Skeletal muscle tissue (tissue), 4 donors: Measurements from ENCODE around the gene CNTNAP5. TPM values are rescaled to one million over a fixed set of nuclear protein-coding genes. Genes with fewer than 3 reads are reported as not detected.

Experiments used
- H3K27ac ChIP-seq: one replicate; pipeline ENCODE4 v1.7.0; 2013; ENCODE audit warnings: mild to moderate bottlenecking, low read depth, low read length, inconsistent platforms
- H3K27me3 ChIP-seq, 3 donors: one replicate each; pipeline ENCODE4 v1.7.0; 2013; ENCODE audit warnings: low read length in 3 of 3; ENCODE audit not compliant: control insufficient read depth in 3 of 3, insufficient read depth in 3 of 3
- H3K36me3 ChIP-seq, 3 donors: one replicate each; pipeline ENCODE4 v1.7.0; 2013; ENCODE audit warnings: low read length in 3 of 3; ENCODE audit not compliant: control insufficient read depth in 3 of 3, insufficient read depth in 3 of 3
- H3K4me1 ChIP-seq, 3 donors: one replicate each; pipeline ENCODE4 v1.7.0; 2013; ENCODE audit warnings: low read length in 3 of 3, mild to moderate bottlenecking in 3 of 3; ENCODE audit not compliant: control insufficient read depth in 3 of 3, insufficient read depth in 3 of 3
- H3K4me3 ChIP-seq, 3 donors: one replicate each; pipeline ENCODE4 v1.7.0; 2013; ENCODE audit warnings: low read length in 3 of 3
- H3K9ac ChIP-seq, 3 donors: one replicate each; pipeline ENCODE4 v1.7.0; 2013; ENCODE audit warnings: low read length in 3 of 3, mild to moderate bottlenecking in 3 of 3, moderate library complexity in 2 of 3, low read depth in 1 of 3
- H3K9me3 ChIP-seq, 3 donors: one replicate each; pipeline ENCODE4 v1.7.0; 2013; ENCODE audit warnings: low read length in 3 of 3; ENCODE audit not compliant: control insufficient read depth in 3 of 3
- total RNA-seq: library from RNA; depleted of rRNA; stranded (reverse); fragments of >200 nt; gene quantifications from one replicate; pipeline ENCODE4 v1.2.3, GENCODE V29; 2014
- donor health status: Osteomylitis.

The CNTNAP5 gene
- total RNA-seq, 1 donor from 2014 or later, result not detected

DNA sequence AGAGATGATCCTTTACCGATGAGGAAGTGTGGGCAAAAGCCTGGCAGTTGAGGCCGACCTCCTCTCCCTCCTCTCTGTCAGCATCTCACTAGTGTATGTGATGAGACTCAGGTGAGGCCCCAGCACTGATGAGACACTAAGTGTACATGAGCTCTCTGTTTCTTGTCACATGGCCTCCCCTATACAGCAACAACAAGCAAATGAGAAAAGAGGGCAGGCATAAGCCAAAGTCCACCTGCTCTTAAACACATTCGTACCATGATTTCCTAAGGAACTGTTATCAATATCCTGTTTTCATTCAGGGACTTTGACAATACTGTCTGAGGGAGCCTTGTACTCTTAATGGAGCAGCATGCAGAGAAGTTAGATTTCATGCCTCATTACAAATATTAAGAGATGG is 113.0 kb downstream of the CNTNAP5 start:
- Histone ChIP-seq H3K27me3 (no peaks in the 10 kb centered on the region), H3K4me1 (no peaks in the 10 kb centered on the region), H3K9ac (no peak overlapping the region), H3K36me3 (no peaks in the 10 kb centered on the region), H3K4me3 (no peak overlapping the region), H3K9me3 (no peaks in the 10 kb centered on the region), H3K27ac (no peak overlapping the region)

DNA sequence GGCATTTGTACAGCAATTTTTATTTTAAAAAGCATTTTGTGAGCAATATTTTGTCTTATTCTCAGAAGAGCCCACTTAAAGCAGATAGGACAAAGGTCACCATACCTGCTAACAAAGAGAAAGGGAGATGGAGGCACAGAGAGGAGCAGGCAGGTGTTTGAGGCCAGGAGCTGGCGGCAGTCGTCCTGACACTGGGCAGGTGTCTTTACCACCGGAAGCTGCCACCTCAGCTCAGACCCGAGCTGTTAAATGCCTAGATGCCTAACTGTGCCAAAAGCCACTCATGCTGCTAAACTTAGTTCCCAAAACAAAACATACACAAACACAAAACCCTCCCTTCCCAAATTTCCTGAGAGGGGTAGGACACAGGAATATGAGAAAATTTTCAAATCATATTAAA is 120.9 kb downstream of the CNTNAP5 start:
- H3K9me3 ChIP-seq, result peaks cover 0 to 3% (median 0%) of the 10 kb centered on the region in 3 donors
- H3K4me3 ChIP-seq, result no peak overlapping the region
- H3K9ac ChIP-seq, result no peak overlapping the region
- H3K27ac ChIP-seq, result no peak overlapping the region
- no peaks in the 10 kb centered on the region for H3K36me3 ChIP-seq
- no peaks in the 10 kb centered on the region for H3K27me3 ChIP-seq
- H3K4me1 ChIP-seq, result no peaks in the 10 kb centered on the region

DNA sequence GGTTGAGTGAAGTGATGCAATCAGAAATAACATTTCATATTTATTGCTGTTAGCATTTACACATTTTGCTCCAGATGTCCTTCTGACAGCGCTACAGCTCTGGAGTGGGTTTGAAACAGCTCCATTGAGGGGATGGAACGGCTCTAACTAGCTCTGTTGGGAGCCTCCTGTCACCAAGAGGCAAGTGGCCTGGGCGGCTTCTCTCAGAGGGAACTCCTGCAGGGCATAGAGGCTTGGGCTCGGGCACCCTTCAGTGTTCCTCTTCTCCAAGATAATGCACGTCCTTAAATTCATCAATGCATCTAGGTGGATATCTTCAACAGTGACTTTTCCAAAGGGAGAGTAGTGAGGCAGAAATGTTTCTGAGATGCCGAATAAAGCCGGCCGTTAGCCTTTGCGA is 122.5 kb downstream of the CNTNAP5 start:
- no peak overlapping the region for H3K27ac ChIP-seq
- H3K9ac ChIP-seq, result no peak overlapping the region
- peaks cover 0 to 3% (median 0%) of the 10 kb centered on the region in 3 donors for H3K9me3 ChIP-seq
- no peaks in the 10 kb centered on the region for H3K27me3 ChIP-seq
- no peak overlapping the region for H3K4me3 ChIP-seq
- no peaks in the 10 kb centered on the region for H3K36me3 ChIP-seq
- H3K4me1 ChIP-seq, result no peaks in the 10 kb centered on the region

DNA sequence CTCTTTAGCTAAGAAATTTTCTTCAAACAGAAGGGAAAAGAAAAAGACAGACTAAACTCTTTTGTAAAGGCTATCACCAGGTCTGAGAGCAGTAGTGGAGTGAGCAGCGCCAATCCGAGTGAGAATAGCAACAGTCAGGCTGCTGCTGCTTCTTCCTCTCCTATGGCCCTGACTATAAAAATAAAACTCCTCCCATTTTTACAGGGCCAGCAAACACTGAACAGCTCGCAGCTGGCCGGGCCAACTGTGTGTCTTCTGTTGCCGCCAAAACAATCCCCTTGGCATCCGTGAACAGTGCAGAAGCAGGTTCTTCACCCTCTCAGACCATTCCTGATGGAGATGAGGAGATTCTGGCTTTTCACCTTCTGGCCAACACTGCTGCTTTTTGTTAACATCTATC is 124.5 kb downstream of the CNTNAP5 start:
- Histone ChIP-seq H3K9ac (no peak overlapping the region), H3K9me3 (peaks cover 0 to 3% (median 0%) of the 10 kb centered on the region in 3 donors), H3K27ac (no peak overlapping the region)

DNA sequence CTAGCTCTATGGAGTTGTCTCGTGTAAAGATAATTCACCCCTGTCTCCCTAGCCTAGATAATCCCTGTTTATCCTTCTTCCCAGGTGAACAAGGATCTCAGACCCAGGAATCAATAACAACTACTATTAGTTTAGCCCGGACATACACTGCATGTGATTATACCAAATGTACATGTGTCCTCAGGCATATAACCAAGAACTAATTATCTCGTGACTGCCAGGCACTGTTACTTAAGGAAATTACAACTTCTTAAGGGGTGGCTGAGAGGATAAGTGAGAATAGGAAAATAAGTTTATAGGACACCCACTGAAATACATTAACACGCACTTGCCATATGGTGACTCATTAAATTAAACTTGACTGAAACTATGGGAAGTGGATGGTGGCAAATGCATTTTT is 126.6 kb downstream of the CNTNAP5 start:
- Histone ChIP-seq H3K36me3 (no peaks in the 10 kb centered on the region), H3K4me1 (no peaks in the 10 kb centered on the region), H3K27ac (no peak overlapping the region), H3K4me3 (no peak overlapping the region), H3K9me3 (no peaks in the 10 kb centered on the region), H3K9ac (no peak overlapping the region), H3K27me3 (no peaks in the 10 kb centered on the region)

More for the DNA sequence above, 124.5 kb downstream of the CNTNAP5 start:
- no peaks in the 10 kb centered on the region for H3K4me1 ChIP-seq
- H3K36me3 ChIP-seq, result no peaks in the 10 kb centered on the region
- no peaks in the 10 kb centered on the region for H3K27me3 ChIP-seq
- no peak overlapping the region for H3K4me3 ChIP-seq

DNA sequence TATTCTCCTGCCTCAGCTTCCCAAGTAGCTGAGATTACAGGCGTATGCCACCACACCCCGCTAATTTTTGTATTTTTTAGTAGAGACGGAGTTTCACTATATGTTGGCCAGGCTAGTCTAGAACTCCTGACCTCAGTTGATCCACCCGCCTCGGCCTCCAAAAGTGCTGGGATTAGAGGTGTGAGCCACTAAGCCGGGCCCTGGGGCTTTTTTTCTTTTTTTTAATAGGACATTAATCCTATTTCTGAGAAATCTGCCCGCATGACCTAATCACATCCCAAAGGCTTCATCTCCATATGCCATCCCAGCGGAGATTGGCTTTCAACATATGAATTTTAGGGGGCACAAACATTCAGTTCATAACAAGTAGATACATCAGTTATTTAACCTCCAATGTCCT is 128.6 kb downstream of the CNTNAP5 start:
- no peaks in the 10 kb centered on the region for H3K36me3 ChIP-seq
- H3K9ac ChIP-seq, result no peak overlapping the region
- no peaks in the 10 kb centered on the region for H3K9me3 ChIP-seq
- H3K4me3 ChIP-seq, result no peak overlapping the region
- no peaks in the 10 kb centered on the region for H3K4me1 ChIP-seq
- no peaks in the 10 kb centered on the region for H3K27me3 ChIP-seq
- H3K27ac ChIP-seq, result no peak overlapping the region

DNA sequence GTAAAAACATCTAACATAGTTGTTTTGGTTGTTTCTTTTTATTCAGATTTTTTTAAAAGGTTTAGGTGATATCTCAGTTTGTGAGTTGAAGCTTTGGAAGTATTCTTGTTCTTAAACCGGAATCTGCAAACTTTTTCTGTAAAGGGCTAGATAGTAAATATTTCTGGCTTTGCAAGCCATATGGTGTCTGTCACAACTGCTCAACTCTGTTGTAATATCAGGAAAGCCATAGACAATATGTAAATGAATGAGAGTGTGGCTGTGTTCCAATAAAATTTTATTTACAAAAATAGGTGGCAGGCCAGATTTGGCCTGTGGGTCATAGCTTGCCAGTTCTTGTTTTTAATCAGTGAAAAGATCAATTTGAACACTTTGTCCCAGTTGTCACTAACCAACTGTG is 134.1 kb downstream of the CNTNAP5 start:
- Histone ChIP-seq H3K9me3 (no peaks in the 10 kb centered on the region), H3K36me3 (no peaks in the 10 kb centered on the region), H3K4me3 (no peak overlapping the region), H3K9ac (no peak overlapping the region), H3K27ac (no peak overlapping the region), H3K27me3 (no peaks in the 10 kb centered on the region), H3K4me1 (no peaks in the 10 kb centered on the region)

DNA sequence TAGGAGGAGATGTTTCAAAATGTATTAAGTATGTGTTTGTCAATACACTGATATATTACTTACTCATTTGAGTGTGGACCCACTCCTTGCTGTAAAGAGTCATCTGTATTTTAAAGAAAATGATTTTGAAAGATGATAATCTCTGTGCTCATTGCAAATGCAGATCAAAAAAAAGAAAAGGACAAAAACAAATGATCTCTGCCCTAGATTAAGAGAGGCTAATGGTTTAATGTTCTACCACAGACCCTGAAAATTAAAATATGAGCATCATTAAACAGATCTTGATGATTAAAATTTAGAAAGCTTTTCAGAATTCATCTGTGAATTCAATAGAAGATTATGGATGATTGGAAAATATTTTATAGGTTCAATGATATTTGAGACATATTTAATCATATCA is 136.5 kb downstream of the CNTNAP5 start:
- no peak overlapping the region for H3K4me3 ChIP-seq
- H3K27ac ChIP-seq, result no peak overlapping the region
- H3K4me1 ChIP-seq, result no peaks in the 10 kb centered on the region
- no peak overlapping the region for H3K9ac ChIP-seq
- H3K36me3 ChIP-seq, result no peaks in the 10 kb centered on the region
- H3K9me3 ChIP-seq, result no peaks in the 10 kb centered on the region
- no peaks in the 10 kb centered on the region for H3K27me3 ChIP-seq

DNA sequence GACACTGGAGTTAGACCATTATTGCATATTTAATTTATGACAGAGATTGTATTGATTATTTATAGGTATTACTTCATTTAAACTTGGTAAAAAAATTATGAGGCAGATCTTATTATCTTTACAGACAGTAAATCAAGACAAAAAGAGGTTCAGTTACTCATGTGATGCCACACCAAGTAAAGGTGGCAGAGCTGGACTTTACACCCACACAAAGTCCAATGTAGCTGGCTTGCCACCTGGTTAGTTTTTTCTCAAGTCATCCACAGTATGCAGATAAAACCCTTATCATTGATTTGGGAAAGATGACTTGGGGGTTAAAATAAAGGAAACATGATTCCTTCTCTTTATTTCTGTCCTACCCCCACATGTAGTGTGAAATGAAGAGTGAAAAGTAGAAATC is 137.2 kb downstream of the CNTNAP5 start:
- Histone ChIP-seq H3K36me3 (no peaks in the 10 kb centered on the region), H3K27me3 (no peaks in the 10 kb centered on the region), H3K9me3 (no peaks in the 10 kb centered on the region), H3K4me1 (no peaks in the 10 kb centered on the region), H3K27ac (no peak overlapping the region), H3K4me3 (no peak overlapping the region), H3K9ac (no peak overlapping the region)

DNA sequence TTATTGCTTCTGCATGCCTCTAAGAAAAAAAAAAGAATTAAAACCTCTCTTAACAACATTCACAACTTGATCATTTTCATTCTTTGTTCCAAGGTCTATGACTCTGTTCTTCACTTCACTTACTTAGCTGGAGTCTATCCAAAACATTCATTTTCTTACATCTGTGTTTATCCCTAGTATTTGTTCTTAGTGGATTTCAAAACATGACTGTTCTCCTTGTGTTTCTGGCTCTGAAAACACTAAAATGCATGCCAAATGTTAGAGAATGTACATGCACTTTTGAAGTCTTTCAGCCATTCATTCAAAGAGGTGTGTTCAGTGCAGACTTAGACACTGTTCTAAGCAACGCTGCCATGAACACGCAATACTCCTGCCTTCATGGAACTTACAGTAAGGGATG is 138.8 kb downstream of the CNTNAP5 start:
- Histone ChIP-seq H3K4me1 (no peaks in the 10 kb centered on the region), H3K9ac (no peak overlapping the region), H3K27ac (no peak overlapping the region), H3K4me3 (no peak overlapping the region), H3K36me3 (no peaks in the 10 kb centered on the region), H3K9me3 (no peaks in the 10 kb centered on the region), H3K27me3 (no peaks in the 10 kb centered on the region)

DNA sequence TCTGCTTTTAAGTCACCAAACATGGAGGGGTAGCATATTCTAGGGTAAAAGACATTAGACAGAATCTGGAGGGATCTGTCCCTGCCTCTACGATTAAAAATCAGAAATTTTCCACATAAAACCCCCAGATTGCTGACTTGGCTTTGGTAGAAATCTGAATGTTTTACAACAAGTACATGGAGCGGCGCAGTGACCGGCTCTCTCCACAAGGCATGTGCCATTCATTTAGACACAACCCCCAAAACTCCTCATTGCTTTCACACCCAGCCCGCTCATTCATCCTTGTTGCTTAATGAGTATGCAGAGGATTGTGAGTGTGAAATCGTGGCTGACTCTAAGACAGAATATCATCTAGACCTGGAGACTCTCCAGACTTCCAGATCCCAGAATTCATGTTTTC is 140.6 kb downstream of the CNTNAP5 start:
- H3K36me3 ChIP-seq, result no peaks in the 10 kb centered on the region
- H3K27ac ChIP-seq, result no peak overlapping the region
- no peaks in the 10 kb centered on the region for H3K9me3 ChIP-seq
- H3K9ac ChIP-seq, result no peak overlapping the region
- no peaks in the 10 kb centered on the region for H3K27me3 ChIP-seq
- H3K4me3 ChIP-seq, result no peak overlapping the region
- no peaks in the 10 kb centered on the region for H3K4me1 ChIP-seq
